Measurements from ENCODE around the gene CAST.

DNA sequence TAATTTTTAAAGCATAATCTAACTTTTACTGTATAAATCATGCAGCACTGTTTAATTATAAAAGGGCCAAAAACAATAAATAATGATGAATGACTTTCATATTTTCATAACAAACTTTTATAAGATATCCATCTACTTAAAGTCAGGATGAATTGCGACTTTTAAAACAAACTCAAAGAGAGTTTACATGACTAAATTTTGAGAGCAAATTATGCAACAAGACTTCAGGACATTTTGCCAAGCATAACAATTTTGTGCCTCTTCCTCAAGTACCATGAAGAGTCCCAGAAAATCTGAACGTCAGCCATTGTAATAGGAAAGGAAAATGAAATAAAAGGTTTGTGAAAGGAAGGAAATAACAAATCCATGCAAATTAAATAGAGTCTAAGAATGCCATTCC is 121.2 kb downstream of the CAST start:
- no peak for TF ChIP-seq CTCF (IDR thresholded peaks at IDR 0.05 in 8 of 11, conservative IDR thresholded peaks at IDR 0.05 in 3 of 11)
- TF ChIP-seq POLR2A (IDR thresholded peaks at IDR 0.05): no peak
- TF ChIP-seq POLR2AphosphoS5 (IDR thresholded peaks at IDR 0.05): no peak

All from spleen (tissue), 7 donors.